Smooth muscle cell (in vitro differentiated cells): ENCODE data around the gene CPVL. TPM values are rescaled to one million over a fixed set of nuclear protein-coding genes. Genes with fewer than 3 reads are reported as not detected.

Experiments
- DNase-seq: peaks from one replicate; lab custom pipeline; 2025; ENCODE audit not compliant: unreplicated experiment; lab: John Stamatoyannopoulos, UW
- H2AFZ ChIP-seq: fragments of 200-600 bp; sonication (generic); 2 replicates; pipeline ENCODE4 v1.6.0; 2016; ENCODE audit warnings: antibody characterized with exemption, low read depth, mild to moderate bottlenecking
- H3F3A ChIP-seq: fragments of 200-600 bp; sonication (generic); 2 replicates; pipeline ENCODE4 v1.6.0; 2017; ENCODE audit warnings: antibody characterized with exemption, low read depth
- H3K27ac ChIP-seq: fragments of 200-600 bp; sonication (generic); 2 replicates; pipeline ENCODE4 v1.5.1; 2016; ENCODE audit warnings: low read depth, mild to moderate bottlenecking
- H3K27me3 ChIP-seq: fragments of 200-600 bp; sonication (generic); 2 replicates; pipeline ENCODE4 v1.6.1; 2016; ENCODE audit warnings: low read depth, mild to moderate bottlenecking
- H3K36me3 ChIP-seq: fragments of 200-600 bp; sonication (generic); 2 replicates; pipeline ENCODE4 v1.5.1; 2016; ENCODE audit warnings: low read depth
- H3K4me1 ChIP-seq: fragments of 200-600 bp; sonication (generic); 2 replicates; pipeline ENCODE4 v1.5.1; 2016; ENCODE audit warnings: low read depth
- H3K4me2 ChIP-seq: fragments of 200-600 bp; sonication (generic); 2 replicates; pipeline ENCODE4 v1.6.0; 2016; ENCODE audit warnings: mild to moderate bottlenecking
- H3K4me3 ChIP-seq: fragments of 200-600 bp; sonication (generic); 2 replicates; pipeline ENCODE4 v1.5.1; 2016; ENCODE audit warnings: mild to moderate bottlenecking
- H3K79me2 ChIP-seq: fragments of 200-600 bp; sonication (generic); 2 replicates; pipeline ENCODE4 v1.6.0; 2016; ENCODE audit warnings: low read depth, mild to moderate bottlenecking
- H3K9ac ChIP-seq: fragments of 200-600 bp; sonication (generic); 2 replicates; pipeline ENCODE4 v1.6.0; 2016; ENCODE audit warnings: low read depth
- H3K9me3 ChIP-seq: fragments of 200-600 bp; sonication (generic); replicated peaks from 2 replicates; pipeline ENCODE4 v1.5.1; 2016; ENCODE audit warnings: low read depth
- H4K20me1 ChIP-seq: fragments of 200-600 bp; sonication (generic); 2 replicates; pipeline ENCODE4 v1.6.0; 2016; ENCODE audit warnings: low read depth
- CTCF ChIP-seq: fragments of 200-600 bp; sonication (generic); IDR thresholded peaks from 2 replicates; pipeline ENCODE4 v1.5.1; 2017; ENCODE audit warnings: borderline replicate concordance, mild to moderate bottlenecking, antibody characterized with exemption; ENCODE audit not compliant: insufficient read depth, poor library complexity, severe bottlenecking
- WGBS: methylation state at CpG from one replicate; pipeline ENCODE4 v1.1.7; 2016; ENCODE audit warnings: low lambda C conversion rate; 5-methylcytosine and 5-hydroxymethylcytosine counted together
- polyA plus RNA-seq: library from polyadenylated mRNA; unstranded; fragments of >200 nt; fragmentation: Nextera tagmentation; extraction: Ambion mirVana; gene quantifications from 2 replicates; pipeline ENCODE4 v1.2.1, GENCODE V29; 2016
- total RNA-seq: library from RNA; depleted of rRNA; stranded (reverse); fragments of >200 nt; gene quantifications from 2 replicates; pipeline ENCODE4 v1.2.3, GENCODE V29; 2014

The CPVL gene
- total and polyA plus RNA-seq, 2 experiments from 2014 or later, result 7.2 to 29.8 TPM

GRCh38 chr7:29127527-29127926, 18.8 kb downstream of the CPVL start:
- no peak overlapping the region for H3K27ac ChIP-seq
- peaks cover 5% of the 10 kb centered on the region for H3K4me1 ChIP-seq
- H3K79me2 ChIP-seq, result no peaks in the 10 kb centered on the region
- 64% methylated on average over 4 of the region's 4 CpGs for WGBS
- H2AFZ ChIP-seq, result no peak overlapping the region
- no peak for TF ChIP-seq CTCF
- H3K4me3 ChIP-seq, result no peak overlapping the region
- no peak overlapping the region for H3K9ac ChIP-seq
- H4K20me1 ChIP-seq, result no peaks in the 10 kb centered on the region
- no peaks in the 10 kb centered on the region for H3K9me3 ChIP-seq
- no peaks in the 10 kb centered on the region for H3K27me3 ChIP-seq
- no peaks in the 10 kb centered on the region for H3F3A ChIP-seq
- no peaks in the 10 kb centered on the region for H3K36me3 ChIP-seq
- no peak for DNase-seq
- H3K4me2 ChIP-seq, result no peak overlapping the region

- H3K9me3 ChIP-seq, result no peaks in the 10 kb centered on the region
- TF ChIP-seq CTCF, result no peak
- H3K27ac ChIP-seq, result no peak overlapping the region
- H2AFZ ChIP-seq, result no peak overlapping the region
- no peaks in the 10 kb centered on the region for H3K36me3 ChIP-seq
- WGBS, result 97% methylated on average over 3 of the region's 3 CpGs
- peaks cover 5% of the 10 kb centered on the region for H3K4me1 ChIP-seq
- H3F3A ChIP-seq, result no peaks in the 10 kb centered on the region
- DNase-seq, result no peak
- H3K79me2 ChIP-seq, result no peaks in the 10 kb centered on the region
- H4K20me1 ChIP-seq, result no peaks in the 10 kb centered on the region
- H3K4me2 ChIP-seq, result no peak overlapping the region
- no peak overlapping the region for H3K9ac ChIP-seq
- no peaks in the 10 kb centered on the region for H3K27me3 ChIP-seq
- H3K4me3 ChIP-seq, result no peak overlapping the region
These were observed 19.5 kb downstream of the CPVL start for GRCh38 chr7:29126804-29127203.

GRCh38 chr7:29123626-29124190, 22.6 kb downstream of the CPVL start:
- no peak overlapping the region for H2AFZ ChIP-seq
- no peaks in the 10 kb centered on the region for H3K79me2 ChIP-seq
- H3K4me3 ChIP-seq, result no peak overlapping the region
- peaks cover 2% of the 10 kb centered on the region for H3K27me3 ChIP-seq
- DNase-seq, result no peak
- no peak overlapping the region for H3K4me2 ChIP-seq
- WGBS, result 69% methylated on average over 1 of the region's 1 CpG
- peaks cover 5% of the 10 kb centered on the region for H3K4me1 ChIP-seq
- H3K9me3 ChIP-seq, result no peaks in the 10 kb centered on the region
- H3K36me3 ChIP-seq, result no peaks in the 10 kb centered on the region
- H3F3A ChIP-seq, result no peaks in the 10 kb centered on the region
- no peaks in the 10 kb centered on the region for H4K20me1 ChIP-seq
- no peak for TF ChIP-seq CTCF
- H3K27ac ChIP-seq, result no peak overlapping the region
- H3K9ac ChIP-seq, result no peak overlapping the region

GRCh38 chr7:29122759-29123158, 23.6 kb downstream of the CPVL start:
- Histone ChIP-seq H3K9ac (no peak overlapping the region), H3K4me3 (no peak overlapping the region), H4K20me1 (no peaks in the 10 kb centered on the region), H3K4me1 (peaks cover 3% of the 10 kb centered on the region), H3K4me2 (no peak overlapping the region), H3K79me2 (no peaks in the 10 kb centered on the region), H3K27me3 (peaks cover 10% of the 10 kb centered on the region), H3K27ac (no peak overlapping the region), H3K9me3 (no peaks in the 10 kb centered on the region), H2AFZ (no peak overlapping the region), H3F3A (no peaks in the 10 kb centered on the region), H3K36me3 (no peaks in the 10 kb centered on the region)
- no peak for TF ChIP-seq CTCF
- WGBS, result 85% methylated on average over 2 of the region's 2 CpGs
- DNase-seq, result no peak
